Prostate gland (tissue), 2 donors: ENCODE results near the gene ST6GALNAC3. TPM values are rescaled to one million over a fixed set of nuclear protein-coding genes. Genes with fewer than 3 reads are reported as not detected.

Experiments
- DNase-seq: peaks from one replicate; pipeline ENCODE4 v3.0.0-alpha.2; 2019; ENCODE audit warnings: low spot score
- H3K27ac ChIP-seq, 2 donors: fragments of 200-600 bp; sonication (generic); 2 replicates each; pipeline ENCODE4 v1.5.1; 2017 to 2019
- H3K27me3 ChIP-seq: fragments of 200-600 bp; sonication (generic); replicated peaks from 2 replicates; pipeline ENCODE4 v1.5.1; 2019; ENCODE audit not compliant: insufficient read depth
- H3K36me3 ChIP-seq, 2 donors: fragments of 200-600 bp; sonication (generic); 1 replicate in 1 of 2; 2 replicates in 1 of 2; pipeline versions ENCODE4 v1.5.1 to v1.8.1; 2017 to 2019
- H3K4me1 ChIP-seq: fragments of 200-600 bp; sonication (generic); replicated peaks from 2 replicates; pipeline ENCODE4 v1.5.1; 2019
- H3K4me3 ChIP-seq, 2 donors: fragments of 200-600 bp; sonication (generic); 2 replicates each; pipeline ENCODE4 v1.5.1; 2017 to 2019
- H3K9me3 ChIP-seq: fragments of 200-600 bp; sonication (generic); 2 replicates; pipeline ENCODE4 v1.5.1; 2017
- POLR2A ChIP-seq: fragments of 450-650 bp; IDR thresholded peaks from one replicate; pipeline ENCODE4 v1.6.1; 2016; ENCODE audit warnings: antibody characterized with exemption, mild to moderate bottlenecking
- POLR2AphosphoS5 ChIP-seq: sonication (generic); formaldehyde crosslinking; IDR thresholded peaks from one replicate; pipeline ENCODE4 v1.6.1; 2017; ENCODE audit warnings: antibody characterized with exemption
- WGBS: methylation state at CpG from one replicate; pipeline ENCODE4 v1.1.5; 2018; 5-methylcytosine and 5-hydroxymethylcytosine counted together
- intact Hi-C: fragments of 100-400 bp; cut with DNase I; formaldehyde crosslinking; loops from one replicate; pipeline ENCODE4 v1.14.2; 2022
- total RNA-seq, 2 donors: library from RNA; depleted of rRNA; stranded (reverse); fragments of >200 nt; gene quantifications; one replicate each; pipeline ENCODE4 v1.1.0, GENCODE V29; 2016
- TF ChIP-seq, protein P1 (sequence below), 4 experiments: fragments of 200-600 bp in 2 of 4; fragments of 450-650 bp in 2 of 4; sonication (generic) in 2 of 4; IDR thresholded peaks; 1 replicate in 3 of 4; 2 replicates in 1 of 4; pipeline ENCODE4 v1.5.1; 2016 to 2019; ENCODE audit warnings: antibody characterized with exemption in 4 of 4, mild to moderate bottlenecking in 2 of 4, moderate library complexity in 2 of 4

ST6GALNAC3 gene
- total RNA-seq, 2 donors from 2014 or later: 0.41 to 0.80 TPM

DNA sequence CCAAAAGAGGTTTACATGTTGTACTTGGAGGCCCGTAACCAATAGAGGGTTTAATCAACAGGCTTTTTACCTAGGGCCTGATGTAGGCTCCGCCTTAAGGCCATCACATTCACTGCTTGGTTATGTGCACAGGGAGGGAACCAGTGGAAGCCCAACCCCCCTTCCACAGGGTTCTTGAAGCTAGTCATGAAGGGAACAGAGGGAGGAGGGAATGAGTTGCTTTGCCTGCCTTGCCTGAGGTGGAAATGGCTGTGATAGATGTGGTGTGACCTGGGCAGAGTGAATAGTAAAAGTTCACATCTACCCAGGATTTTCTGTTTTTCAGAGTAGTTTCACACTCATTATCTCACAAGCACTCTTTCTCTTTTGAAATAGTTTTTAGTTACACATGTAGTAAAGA lies 215.1 kb downstream of the ST6GALNAC3 start:
- no peak overlapping the region for H3K4me3 ChIP-seq
- DNase-seq: no peak
- H3K4me1 ChIP-seq: no peaks in the 10 kb centered on the region
- H3K27me3 ChIP-seq: no peaks in the 10 kb centered on the region
- H3K36me3 ChIP-seq: no peaks in the 10 kb centered on the region
- H3K27ac ChIP-seq: no peak overlapping the region
- H3K9me3 ChIP-seq: no peaks in the 10 kb centered on the region
- intact Hi-C loops: no loop called here
- TF ChIP-seq, protein P1, sequence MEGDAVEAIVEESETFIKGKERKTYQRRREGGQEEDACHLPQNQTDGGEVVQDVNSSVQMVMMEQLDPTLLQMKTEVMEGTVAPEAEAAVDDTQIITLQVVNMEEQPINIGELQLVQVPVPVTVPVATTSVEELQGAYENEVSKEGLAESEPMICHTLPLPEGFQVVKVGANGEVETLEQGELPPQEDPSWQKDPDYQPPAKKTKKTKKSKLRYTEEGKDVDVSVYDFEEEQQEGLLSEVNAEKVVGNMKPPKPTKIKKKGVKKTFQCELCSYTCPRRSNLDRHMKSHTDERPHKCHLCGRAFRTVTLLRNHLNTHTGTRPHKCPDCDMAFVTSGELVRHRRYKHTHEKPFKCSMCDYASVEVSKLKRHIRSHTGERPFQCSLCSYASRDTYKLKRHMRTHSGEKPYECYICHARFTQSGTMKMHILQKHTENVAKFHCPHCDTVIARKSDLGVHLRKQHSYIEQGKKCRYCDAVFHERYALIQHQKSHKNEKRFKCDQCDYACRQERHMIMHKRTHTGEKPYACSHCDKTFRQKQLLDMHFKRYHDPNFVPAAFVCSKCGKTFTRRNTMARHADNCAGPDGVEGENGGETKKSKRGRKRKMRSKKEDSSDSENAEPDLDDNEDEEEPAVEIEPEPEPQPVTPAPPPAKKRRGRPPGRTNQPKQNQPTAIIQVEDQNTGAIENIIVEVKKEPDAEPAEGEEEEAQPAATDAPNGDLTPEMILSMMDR (IDR thresholded peaks at IDR 0.05): no peak
- no peak for TF ChIP-seq POLR2AphosphoS5
- TF ChIP-seq POLR2A: no peak
- 100% methylated on average over 2 of the region's 2 CpGs for WGBS

DNA sequence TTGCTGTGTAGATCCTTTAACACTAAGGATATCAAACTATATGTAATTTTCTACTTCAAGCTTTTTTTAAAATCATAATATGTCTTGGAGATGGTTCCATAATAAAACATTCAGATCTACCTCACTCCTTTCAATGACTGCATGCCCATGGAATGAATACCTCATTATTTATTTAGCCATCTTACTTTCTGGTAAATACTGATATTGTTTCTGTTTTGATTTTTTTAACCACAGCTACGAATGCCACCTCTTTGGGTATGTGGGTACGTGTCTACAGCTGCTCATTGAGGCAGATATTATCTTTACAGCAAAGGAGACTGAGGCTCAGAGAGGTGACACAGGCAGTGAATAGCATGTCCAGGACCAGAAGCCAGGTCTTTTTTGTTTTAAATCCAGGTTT lies 215.7 kb downstream of the ST6GALNAC3 start:
- no peak for DNase-seq
- Histone ChIP-seq H3K27ac (no peak overlapping the region), H3K9me3 (no peaks in the 10 kb centered on the region), H3K36me3 (no peaks in the 10 kb centered on the region), H3K4me1 (no peaks in the 10 kb centered on the region), H3K27me3 (no peaks in the 10 kb centered on the region), H3K4me3 (no peak overlapping the region)
- TF ChIP-seq POLR2A (no peak), POLR2AphosphoS5 (no peak)
- TF ChIP-seq, protein P1 (IDR thresholded peaks at IDR 0.05): no peak
- WGBS: 88% methylated on average over 2 of the region's 2 CpGs
- intact Hi-C loops: no loop called here

DNA sequence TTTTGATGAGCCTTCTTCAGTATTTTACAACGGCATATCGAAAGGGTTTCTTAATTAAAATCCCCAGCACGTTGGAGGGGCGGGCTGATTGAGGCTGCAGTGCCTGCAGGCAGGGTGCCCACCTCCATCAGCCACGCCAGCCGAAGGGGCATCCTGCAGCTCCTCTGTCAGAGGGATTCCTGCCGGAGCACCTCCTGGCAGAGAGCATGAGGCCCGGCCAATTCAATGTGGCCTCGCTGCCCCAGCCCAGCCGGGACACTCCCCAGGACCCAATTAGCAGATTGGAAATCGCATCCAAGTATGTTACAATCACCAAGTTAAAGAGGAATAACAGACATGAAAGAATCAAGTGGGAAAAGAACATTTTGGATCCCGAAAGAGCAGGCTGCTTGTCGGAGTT lies 216.6 kb downstream of the ST6GALNAC3 start:
- intact Hi-C loops: no loop called here
- Histone ChIP-seq H3K27me3 (no peaks in the 10 kb centered on the region), H3K4me1 (no peaks in the 10 kb centered on the region), H3K27ac (no peak overlapping the region), H3K4me3 (no peak overlapping the region), H3K36me3 (no peaks in the 10 kb centered on the region), H3K9me3 (no peaks in the 10 kb centered on the region)
- no peak for TF ChIP-seq POLR2A
- DNase-seq: no peak
- 84% methylated on average over 13 of the region's 13 CpGs for WGBS

DNA sequence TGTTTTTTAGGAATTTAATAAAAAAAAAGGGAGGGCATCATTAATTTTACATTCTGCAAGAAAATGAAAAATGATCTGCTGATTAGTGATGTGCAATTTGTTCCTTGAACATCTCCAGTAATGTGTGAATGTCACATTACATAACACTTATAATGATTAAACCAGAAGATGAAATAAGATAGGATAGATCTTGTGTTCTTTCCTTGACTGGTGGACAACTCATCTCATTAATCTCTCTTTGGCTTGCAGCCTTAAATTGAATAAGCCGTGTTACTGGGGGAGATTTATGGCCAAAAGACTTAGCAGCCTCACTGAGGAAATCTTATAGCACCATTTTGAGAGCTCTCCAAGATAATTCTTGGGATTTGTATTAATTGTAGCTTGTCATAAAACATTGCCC lies 217.2 kb downstream of the ST6GALNAC3 start:
- H3K36me3 ChIP-seq: no peaks in the 10 kb centered on the region
- no peaks in the 10 kb centered on the region for H3K9me3 ChIP-seq
- WGBS: 59% methylated on average over 1 of the region's 1 CpG
- intact Hi-C loops: no loop called here
- TF ChIP-seq, protein P1 (IDR thresholded peaks at IDR 0.05): no peak
- TF ChIP-seq POLR2AphosphoS5 (no peak), POLR2A (no peak)
- H3K27ac ChIP-seq: no peak overlapping the region
- H3K27me3 ChIP-seq: no peaks in the 10 kb centered on the region
- H3K4me1 ChIP-seq: no peaks in the 10 kb centered on the region
- H3K4me3 ChIP-seq: no peak overlapping the region
- DNase-seq: no peak

DNA sequence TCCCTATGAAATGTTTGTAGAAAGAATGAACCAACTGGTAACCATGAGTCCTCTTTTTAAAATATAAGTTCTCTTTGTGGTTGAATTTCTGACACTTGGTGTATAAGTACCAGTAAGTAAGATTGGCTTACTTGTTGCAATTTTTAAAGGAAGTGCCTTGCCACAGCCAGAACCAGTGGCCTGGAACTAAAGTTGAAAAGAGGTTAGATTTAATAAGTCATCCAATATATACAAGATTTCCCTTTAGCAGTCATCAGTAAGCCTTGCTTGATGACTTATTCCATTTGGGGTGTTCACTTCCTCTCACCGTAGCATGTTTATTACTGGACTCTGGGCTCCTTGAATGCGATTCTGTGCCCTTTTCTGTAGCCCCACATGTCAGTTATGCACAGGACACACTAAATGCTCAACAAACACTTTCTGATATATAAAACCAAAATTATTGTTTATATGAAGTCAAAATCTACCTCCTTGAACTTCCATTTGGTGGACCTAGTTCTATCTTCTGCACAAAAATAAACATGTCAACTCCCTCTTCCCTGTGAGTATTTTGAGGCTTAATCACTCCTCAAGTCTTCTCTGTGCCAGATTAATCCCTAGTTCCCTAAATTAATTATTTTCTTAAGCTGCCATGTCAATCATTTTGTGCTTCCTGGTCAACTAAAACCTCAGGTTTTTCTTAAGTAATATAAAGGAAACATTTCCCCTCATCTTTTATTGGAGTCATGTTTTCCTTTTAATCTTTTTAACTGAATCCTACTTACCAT lies 218.1 kb downstream of the ST6GALNAC3 start:
- TF ChIP-seq POLR2A: no peak
- TF ChIP-seq POLR2AphosphoS5: no peak
- TF ChIP-seq, protein P1 (IDR thresholded peaks at IDR 0.05): no peak
- Histone ChIP-seq H3K27ac (no peak overlapping the region), H3K9me3 (no peaks in the 10 kb centered on the region), H3K36me3 (no peaks in the 10 kb centered on the region), H3K4me1 (no peaks in the 10 kb centered on the region), H3K4me3 (no peak overlapping the region), H3K27me3 (no peaks in the 10 kb centered on the region)
- 100% methylated on average over 2 of the region's 2 CpGs for WGBS
- DNase-seq: no peak
- intact Hi-C loops: no loop called here
